Stimulated activated CD4-positive, alpha-beta T cell treated with anti-CD3 and anti-CD28 coated beads, Interleukin-1b, Interleukin-23, amount 100 ng/mL, for 48 hours (primary cell): Measurements from ENCODE around the gene BCL2L2.
A peak's percentile ranks its signal among the peaks of the same experiment; 100 is the strongest.
"Not testable (repeated sequence)": the region's sequence is repeated elsewhere in the genome, so short reads cannot be mapped to it uniquely, and the experiment has no call there.

ENCODE experiments used
- DNase-seq: peaks from one replicate; pipeline ENCODE4 v3.0.0-alpha.2; 2020

Gene BCL2L2

DNA sequence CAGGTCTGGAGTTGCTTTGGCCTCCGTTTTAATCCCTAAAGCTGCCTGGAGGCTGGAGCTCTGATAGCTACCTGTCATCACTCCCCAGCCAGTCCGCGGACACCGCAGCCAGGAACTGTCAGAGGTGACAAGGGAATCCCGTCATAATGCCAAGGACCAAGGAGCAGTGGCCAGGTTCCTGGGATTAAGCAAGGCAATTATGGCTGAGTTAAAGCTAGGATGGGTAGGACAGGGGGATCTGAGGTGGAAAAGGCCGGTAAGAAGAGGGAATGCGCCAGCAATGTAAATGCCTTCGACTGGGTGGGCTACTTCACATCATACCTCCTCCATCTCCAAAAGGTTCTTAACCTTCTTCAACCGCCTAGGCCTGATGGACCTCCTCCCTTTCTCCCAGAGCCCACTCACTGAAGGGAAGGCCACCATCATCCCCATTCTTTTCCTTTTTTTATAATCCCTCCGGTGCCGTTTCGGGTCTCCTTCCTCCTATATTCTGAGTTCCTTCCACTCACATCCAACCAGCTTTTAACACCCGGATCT lies 5.9 kb upstream of the BCL2L2 start:
- peak; percentile 15 for DNase-seq

DNA sequence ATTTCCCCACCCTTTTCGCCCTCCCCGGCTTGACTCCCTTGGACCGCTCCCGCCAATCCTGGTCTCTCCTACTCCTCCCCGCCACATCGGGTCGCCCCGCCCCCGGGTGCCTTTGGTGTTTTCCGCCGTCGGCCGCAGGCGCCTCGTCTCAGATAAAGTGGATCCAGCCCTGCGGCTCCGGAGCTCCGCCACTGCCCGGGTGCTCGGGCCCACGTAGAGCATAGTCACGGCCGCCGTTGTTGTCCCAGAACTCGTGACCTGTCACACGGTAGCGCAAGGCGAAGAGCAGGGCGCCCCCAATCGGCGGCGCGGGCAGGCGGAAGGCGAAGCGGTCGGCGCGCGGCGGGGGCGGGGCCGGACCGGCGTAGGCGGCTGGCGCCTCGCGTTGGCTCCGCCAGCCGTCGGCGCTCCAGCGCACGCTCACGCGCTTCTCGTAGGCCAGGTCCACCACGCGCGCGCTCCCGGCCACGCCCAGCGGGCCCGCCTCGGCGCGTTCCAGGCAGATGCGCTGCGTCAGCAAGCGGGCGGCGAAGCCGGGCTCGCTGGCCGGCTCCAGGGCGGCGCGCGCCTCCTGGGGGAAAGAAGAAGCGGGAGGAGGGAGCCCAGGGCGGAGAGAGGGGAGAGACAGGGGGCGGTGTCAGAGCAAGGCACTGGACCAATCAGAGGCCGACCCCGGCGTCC lies 5.2 kb upstream of the BCL2L2 start:
- peak; percentile 97 for DNase-seq

DNA sequence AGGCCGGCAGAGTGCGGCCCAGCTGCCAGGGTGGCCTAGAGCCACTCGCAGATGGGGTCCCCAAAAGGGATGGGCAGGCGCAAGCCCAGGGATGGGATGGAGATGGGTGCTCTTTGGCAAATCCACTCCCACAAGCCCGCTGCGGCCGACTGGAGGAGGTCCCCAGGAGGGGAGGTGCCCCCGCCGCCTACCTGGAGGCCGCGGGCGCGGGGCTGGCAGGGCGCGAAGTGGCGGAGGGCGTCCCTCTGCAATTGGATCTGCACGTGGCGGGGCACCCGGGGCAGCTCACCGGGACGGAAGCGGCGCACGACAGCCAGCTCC lies 4.7 kb upstream of the BCL2L2 start:
- no peak for DNase-seq

DNA sequence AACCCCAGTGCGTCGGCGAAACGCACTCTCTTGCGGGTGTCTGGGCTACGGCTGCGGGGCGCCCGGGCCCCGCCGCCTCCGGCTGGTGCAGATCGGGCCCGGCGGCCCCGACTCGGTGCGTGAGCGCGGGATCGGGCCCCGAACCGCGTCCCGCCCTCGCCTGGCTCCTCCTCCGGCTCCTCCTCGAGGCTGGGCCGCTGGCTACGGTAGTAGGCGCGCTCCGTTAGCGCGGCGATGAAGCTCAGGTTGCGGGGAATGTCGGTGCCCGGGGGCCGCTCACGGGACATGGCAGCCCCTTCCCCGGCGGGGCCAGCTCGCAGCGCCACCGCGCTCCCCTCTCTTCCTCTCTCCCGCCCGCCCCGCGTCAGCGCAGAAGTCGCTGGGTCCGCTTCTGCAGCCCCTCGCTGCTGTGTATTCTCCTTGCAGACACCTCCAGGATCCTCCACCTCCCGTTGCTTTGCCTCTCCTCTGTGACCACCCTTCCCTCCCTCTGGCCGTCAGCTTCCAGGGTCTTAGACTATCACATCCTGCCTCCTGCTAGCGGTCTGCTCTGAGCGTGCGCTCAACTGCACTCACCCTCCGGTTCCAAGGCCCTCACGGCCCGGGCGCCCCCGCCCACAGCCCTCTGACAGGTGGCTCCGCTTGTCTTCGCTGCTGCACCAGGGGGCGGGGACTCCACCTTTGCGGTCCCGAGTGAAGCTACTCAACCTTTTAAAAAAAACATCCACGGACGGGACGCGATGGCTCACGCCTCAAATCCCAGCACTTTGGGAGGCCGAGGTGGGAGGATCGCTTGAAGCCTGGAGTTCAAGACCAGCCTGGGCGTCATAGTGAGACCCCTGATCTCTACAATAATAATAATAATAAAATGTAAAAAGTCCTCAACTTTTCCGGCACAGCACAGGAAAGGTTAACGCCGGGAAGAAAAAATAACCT lies 4.1 kb upstream of the BCL2L2 start, which contains the start of gene PPP1R3E:
Gene PPP1R3E, minus strand, starts transcription at position 570 of the 936 bp plus-strand sequence. Its CDS starts 283 bp downstream, at position 287.
- DNase-seq, result peak; percentile 90

DNA sequence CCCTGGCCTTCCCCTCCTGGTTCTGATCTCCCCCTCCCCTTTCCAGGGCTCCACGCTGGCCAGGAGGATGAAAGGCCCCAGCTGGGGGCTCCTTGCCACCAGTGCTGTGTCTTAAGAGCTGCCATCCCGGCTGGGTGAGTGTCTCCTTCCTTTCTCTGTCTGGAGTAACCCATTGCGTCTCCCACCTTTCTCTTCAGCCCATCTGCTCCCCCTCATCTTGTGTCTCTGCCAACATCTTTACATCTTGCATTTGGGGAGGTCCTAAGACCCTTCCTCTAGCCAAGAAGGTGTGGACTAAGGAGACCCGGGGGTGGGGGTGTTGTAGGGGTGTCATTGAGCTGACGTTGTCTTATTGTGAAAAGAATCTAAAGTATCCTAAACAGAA lies 505 bp downstream of the BCL2L2 start:
- no peak for DNase-seq

DNA sequence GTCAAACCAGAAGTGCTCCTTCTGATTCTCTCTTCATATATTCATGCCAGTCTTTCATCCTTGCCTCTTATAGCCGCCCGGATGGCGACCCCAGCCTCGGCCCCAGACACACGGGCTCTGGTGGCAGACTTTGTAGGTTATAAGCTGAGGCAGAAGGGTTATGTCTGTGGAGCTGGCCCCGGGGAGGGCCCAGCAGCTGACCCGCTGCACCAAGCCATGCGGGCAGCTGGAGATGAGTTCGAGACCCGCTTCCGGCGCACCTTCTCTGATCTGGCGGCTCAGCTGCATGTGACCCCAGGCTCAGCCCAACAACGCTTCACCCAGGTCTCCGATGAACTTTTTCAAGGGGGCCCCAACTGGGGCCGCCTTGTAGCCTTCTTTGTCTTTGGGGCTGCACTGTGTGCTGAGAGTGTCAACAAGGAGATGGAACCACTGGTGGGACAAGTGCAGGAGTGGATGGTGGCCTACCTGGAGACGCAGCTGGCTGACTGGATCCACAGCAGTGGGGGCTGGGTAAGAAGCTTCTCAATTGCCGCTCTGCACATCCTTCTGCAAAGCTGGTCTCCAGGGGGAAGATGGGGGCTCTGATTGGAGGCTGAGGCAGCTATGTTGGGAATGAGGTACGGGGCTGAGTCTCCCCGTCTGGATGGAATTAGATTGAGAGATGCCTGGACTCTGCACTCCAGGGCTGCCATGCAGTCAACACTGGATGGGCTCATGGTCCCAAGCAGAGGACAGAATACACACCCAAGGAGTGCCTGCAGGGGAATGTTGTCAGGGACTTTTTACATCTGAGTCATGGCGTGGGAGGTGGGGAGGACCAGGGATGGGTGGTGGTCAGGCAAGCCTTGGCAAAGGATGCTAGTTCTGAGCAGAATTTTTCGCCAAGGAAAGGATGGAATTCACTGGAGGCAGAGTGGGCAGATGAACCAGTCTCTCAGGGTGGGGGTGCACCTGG lies 1.3 kb downstream of the BCL2L2 start:
- DNase-seq, result no peak

DNA sequence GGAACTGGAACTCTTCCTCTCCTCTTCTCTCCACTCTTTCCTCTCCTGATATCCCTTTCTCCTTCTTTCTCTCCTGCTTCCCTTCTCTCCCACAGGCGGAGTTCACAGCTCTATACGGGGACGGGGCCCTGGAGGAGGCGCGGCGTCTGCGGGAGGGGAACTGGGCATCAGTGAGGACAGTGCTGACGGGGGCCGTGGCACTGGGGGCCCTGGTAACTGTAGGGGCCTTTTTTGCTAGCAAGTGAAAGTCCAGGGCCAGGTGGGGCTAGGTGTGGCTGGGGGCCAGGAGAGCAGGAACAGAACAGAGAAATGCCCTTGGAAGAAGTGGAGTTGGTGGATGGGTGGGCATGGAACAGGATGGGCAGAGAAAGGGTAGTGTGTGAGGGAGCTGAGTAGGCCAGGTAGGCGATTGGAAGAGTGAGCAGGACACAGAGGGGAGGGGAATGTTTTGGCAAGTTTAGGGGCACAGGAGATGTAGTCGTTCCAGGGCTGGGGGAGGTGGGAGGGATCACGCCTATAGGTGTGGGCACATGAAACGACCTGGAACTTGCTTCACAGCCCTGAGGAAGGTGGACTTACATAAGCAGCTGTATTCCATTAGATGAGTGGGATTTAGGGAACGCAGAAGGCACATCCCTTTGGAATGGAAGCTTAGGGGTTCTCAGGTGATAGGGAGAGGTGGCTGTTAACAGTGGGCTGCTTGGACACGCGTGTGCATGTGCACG lies 2.2 kb downstream of the BCL2L2 start:
- no peak for DNase-seq

DNA sequence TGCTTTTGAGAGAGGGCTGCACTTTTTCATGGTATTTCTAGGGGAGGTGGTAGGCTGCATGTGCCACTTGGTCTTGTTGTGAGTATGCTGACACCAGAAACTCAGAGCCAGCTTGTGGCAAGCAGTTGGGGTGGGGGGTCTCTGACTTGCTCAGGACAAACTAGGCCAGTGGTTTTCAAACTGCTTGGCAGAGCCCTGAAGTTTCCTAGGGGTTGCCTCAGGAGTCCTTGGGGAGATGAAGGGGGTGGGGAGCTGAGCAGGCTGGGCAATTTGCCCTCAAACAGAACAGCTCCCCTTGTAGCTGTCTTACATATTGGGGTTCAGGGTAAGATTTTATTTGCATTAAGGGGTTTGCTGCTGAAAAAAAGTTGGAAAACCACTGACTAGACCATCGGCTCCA lies 3.9 kb downstream of the BCL2L2 start:
- DNase-seq, result no peak

DNA sequence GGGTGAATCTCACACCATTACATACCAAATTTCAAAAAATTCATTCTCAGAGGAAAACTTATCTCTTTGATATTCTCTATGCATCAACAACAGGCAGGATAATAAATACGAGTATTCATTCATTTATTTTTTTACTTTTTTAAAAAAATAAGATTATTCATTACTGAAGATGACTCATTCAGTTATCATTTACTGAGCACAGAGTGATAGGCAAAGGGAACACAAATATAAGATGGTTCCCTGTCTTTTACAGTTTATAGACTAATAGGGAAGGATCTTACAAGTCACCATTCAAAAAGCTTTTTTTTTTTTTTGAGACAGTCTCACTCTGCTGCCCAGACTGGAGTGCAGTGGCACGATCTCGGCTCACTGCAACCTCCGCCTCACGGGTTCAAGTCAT lies 9.7 kb downstream of the BCL2L2 start:
- DNase-seq, result no peak

DNA sequence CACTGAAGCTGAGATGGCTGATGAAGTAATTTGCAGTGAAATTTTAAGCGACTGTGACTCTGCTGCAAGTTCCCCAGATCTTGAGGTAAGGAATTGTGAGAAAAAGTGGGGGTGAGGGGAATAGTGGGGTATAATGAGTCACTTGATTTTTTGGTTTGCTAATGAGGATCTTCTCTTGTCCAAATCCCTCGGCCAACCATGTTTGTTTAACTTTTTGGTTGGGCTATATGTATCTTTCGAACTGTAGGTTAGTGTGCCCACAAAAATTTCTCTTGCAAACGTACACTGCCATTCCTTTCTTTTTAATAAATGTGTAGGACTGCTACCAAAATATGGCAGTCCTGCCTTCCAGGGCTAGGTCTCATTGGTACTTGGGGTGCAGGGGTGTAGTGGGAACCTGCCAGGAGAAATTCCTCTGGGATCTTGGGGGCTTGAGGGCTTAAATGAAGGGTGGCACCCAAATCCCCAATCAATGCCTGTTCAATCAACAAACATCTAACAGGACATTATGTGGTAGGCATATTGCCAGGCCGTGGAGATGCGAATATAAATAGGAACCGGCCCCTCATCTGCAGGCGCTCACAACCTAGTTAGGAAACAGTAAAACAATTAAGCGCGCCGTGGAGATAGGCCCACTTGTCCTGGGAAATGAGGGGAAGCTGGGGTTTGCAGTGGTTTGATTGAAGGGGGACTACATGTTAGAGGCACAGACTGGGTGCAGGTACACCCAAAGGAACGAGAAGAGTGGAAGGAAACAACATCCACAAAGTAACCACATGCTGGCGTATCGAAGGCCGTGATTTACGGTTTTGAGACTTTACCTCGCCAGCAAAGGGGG lies 13.3 kb downstream of the BCL2L2 start:
- DNase-seq, result no peak

DNA sequence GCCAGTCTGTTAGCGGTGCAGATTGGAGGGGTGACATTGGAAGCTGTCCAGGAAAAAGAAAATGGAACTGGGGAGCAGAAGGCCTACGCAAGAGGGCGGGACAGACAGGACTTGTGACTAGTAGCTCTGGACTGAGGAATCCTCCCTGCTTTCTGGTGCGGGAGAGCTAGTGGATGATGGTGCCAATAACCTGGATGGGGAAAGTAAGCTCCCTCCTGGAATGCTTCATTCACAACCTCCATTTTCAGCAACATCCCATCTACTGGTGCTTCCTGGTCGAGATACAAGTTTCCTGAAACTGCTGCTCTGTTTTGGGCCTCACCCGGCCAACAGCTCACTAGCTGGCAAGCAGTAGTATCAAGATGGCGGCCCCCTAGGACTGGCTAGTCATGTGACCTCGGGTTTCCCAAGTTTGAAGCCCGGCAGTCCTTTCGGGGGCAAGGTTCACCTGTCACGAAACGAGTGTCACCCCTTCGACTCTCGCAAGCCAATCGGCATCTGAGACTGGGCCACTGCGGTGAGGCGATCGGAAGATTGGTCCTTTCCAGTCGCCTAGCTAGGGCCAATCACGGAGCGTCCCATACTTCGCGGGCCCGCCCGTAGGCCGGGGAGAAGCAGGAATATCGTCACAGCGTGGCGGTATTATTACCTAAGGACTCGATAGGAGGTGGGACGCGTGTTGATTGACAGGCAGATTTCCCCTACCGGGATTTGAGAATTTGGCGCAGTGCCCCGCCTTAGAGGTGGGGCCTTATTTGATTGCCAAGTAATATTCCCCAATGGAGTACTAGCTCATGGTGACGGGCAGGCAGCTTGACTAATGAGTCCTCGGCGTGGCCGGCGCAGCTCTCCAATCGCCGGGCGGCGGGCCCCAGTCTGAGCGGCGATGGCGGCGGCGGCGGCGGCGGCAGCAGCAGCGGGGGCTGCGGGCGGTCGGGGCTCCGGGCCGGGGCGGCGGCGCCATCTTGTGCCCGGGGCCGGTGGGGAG lies 14.2 kb downstream of the BCL2L2 start, which contains the start of gene PABPN1:
Gene PABPN1, plus strand, starts transcription at position 874 of the 988 bp plus-strand sequence. Its CDS starts 13 bp downstream, at position 887.
- peak; percentile 99 for DNase-seq

DNA sequence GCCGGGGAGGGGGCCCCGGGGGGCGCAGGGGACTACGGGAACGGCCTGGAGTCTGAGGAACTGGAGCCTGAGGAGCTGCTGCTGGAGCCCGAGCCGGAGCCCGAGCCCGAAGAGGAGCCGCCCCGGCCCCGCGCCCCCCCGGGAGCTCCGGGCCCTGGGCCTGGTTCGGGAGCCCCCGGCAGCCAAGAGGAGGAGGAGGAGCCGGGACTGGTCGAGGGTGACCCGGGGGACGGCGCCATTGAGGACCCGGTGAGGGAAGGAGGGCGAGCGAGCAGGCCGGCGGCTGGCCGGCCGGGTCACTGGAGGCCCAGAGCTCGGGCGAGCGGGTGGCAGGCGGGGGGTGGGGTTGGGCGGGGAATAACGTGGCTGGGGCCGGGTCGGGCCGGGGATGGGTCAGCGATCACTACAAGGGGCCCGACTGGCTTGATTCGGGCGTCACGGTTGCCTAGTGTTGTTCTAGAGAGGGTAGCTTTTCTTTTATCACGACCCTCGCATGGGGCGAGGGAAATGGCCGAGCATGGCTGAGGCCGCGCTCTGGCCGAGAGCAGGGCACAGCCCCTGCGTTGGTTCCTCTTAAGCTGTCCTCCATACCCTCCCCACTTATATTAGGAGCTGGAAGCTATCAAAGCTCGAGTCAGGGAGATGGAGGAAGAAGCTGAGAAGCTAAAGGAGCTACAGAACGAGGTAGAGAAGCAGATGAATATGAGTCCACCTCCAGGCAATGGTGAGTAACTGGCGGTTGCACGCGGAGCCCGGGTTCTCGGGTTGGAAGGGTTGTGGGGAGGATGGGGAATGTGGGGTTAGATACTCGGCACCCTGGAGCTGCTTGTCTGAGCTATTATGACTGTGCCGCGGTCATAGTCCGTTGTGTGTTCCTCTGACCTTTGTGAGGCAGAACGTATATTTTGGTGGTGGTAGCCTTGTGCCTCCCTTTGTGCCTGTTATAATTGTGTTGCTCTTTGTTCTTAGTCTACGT lies 15.2 kb downstream of the BCL2L2 start:
- DNase-seq, result peak; percentile 79

DNA sequence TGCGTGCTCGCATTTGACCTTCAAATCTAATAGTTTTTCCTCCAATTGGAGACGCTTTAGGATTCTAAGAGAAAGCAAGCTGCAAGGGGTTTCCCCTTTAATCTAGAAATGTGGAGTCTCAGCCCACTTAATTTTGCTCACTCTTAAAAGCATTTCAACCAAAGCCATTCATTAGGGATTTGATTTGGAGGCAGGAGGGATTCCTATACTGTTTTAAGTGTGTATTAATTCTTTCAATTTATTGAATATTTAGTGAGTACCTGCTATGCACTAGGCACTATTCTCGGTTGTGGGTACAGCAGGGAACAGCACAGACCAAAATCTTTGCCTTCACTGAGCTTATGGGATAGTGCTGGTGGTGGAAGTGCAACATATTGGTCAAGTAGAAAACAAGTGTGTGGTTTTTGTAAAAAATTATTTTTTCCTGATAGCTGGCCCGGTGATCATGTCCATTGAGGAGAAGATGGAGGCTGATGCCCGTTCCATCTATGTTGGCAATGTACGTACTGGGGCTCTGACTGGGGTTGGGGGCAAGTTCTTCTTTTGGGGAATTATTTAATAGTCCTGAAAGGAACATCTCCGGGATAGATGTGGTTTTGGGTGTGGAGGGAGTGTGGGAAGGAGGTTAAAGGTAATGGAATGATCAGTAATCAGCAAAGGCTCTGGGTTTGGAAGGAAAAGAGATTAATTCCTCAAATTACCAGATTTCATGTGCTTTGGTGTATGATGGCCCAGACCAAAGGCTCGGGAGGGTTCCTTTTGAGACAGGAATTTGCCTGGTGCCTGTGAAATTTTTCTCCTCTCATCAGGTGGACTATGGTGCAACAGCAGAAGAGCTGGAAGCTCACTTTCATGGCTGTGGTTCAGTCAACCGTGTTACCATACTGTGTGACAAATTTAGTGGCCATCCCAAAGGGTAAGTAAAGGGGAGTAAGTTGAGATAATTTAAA lies 16.2 kb downstream of the BCL2L2 start:
- DNase-seq, result no peak

DNA sequence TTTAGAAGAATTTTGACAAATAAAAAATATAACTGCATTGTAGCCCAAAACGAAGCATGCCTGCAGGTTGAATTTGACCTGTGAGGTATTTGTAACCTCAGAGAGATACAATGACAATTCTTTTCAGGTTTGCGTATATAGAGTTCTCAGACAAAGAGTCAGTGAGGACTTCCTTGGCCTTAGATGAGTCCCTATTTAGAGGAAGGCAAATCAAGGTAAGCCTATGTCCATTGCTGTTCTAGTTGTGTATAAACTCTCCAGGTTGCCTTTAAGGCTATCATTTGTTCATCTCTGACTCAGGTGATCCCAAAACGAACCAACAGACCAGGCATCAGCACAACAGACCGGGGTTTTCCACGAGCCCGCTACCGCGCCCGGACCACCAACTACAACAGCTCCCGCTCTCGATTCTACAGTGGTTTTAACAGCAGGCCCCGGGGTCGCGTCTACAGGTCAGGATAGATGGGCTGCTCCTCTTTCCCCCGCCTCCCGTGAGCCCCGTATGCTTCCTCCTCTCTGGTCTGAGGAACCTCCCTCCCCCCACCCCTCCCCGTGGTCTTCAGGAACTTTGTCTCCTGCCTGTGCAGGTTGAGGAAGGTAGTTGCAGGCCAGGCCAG lies 17.3 kb downstream of the BCL2L2 start:
- DNase-seq, result no peak

DNA sequence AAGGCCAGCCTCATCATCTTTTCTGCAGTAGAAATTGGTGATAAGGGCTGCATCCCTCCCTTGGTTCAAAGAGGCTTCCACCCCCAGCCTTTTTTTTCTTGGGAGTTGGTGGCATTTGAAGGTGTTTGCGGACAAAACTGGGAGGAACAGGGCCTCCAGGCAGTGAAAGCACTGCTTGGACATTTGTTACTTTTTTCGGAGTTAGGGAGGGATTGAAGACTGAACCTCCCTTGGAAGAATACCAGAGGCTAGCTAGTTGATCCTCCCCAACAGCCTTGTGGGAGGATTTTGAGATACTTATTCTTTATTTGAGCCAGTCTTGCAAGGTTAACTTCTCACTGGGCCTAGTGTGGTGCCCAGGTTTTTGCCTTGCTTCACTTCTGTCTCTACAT lies 17.8 kb downstream of the BCL2L2 start:
- DNase-seq, result no peak

DNA sequence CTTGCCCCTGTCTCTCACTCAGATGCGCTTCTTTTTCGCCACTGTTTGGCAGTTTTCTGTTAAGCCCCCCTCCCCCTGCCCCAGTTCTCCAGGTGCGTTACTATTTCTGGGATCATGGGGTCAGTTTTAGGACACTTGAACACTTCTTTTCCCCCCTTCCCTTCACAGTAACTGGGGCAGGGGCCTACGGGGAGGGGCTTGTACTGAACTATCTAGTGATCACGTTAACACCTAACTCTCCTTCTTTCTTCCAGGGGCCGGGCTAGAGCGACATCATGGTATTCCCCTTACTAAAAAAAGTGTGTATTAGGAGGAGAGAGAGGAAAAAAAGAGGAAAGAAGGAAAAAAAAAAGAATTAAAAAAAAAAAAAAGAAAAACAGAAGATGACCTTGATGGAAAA lies 18.4 kb downstream of the BCL2L2 start:
- no peak for DNase-seq

DNA sequence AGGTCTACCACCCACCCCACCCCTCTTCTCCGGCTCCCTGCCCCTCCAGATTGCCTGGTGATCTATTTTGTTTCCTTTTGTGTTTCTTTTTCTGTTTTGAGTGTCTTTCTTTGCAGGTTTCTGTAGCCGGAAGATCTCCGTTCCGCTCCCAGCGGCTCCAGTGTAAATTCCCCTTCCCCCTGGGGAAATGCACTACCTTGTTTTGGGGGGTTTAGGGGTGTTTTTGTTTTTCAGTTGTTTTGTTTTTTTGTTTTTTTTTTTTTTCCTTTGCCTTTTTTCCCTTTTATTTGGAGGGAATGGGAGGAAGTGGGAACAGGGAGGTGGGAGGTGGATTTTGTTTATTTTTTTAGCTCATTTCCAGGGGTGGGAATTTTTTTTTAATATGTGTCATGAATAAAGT lies 19.1 kb downstream of the BCL2L2 start:
- not testable (repeated sequence) for DNase-seq
